Mesodermal cell (in vitro differentiated cells): Measurements from ENCODE around the gene ZNF324B.
"Not testable (repeated sequence)": the region's sequence is repeated elsewhere in the genome, so short reads cannot be mapped to it uniquely, and the experiment has no call there.

Experiments
- H3K27ac ChIP-seq: 2 replicates; pipeline ENCODE4 v1.7.0; 2013; ENCODE audit warnings: mild to moderate bottlenecking, low read depth, low read length, moderate library complexity; ENCODE audit not compliant: severe bottlenecking
- H3K36me3 ChIP-seq: 2 replicates; pipeline ENCODE4 v1.7.1; 2013; ENCODE audit warnings: mild to moderate bottlenecking, low read length, moderate library complexity; ENCODE audit not compliant: control insufficient read depth, insufficient read depth
- H3K4me1 ChIP-seq: one replicate; pipeline ENCODE4 v1.7.1; 2013; ENCODE audit warnings: mild to moderate bottlenecking, low read length; ENCODE audit not compliant: insufficient read depth, control insufficient read depth, poor library complexity, severe bottlenecking
- H3K4me3 ChIP-seq: 2 replicates; pipeline ENCODE4 v1.7.0; 2013; ENCODE audit warnings: low read length, control low read depth, mild to moderate bottlenecking; ENCODE audit not compliant: insufficient read depth, poor library complexity, severe bottlenecking; ENCODE audit errors: extremely low read depth
- H3K9me3 ChIP-seq: 2 replicates; pipeline ENCODE4 v1.7.1; 2013; ENCODE audit warnings: mild to moderate bottlenecking, low read length, moderate library complexity; ENCODE audit not compliant: control insufficient read depth
- WGBS, 2 experiments: methylation state at CpG; one replicate each; pipeline ENCODE4 v1.1.5; 2013; ENCODE audit warnings: missing lambda C conversion rate in 2 of 2; ENCODE audit not compliant: insufficient coverage in 2 of 2; 5-methylcytosine and 5-hydroxymethylcytosine counted together

ZNF324B gene

DNA sequence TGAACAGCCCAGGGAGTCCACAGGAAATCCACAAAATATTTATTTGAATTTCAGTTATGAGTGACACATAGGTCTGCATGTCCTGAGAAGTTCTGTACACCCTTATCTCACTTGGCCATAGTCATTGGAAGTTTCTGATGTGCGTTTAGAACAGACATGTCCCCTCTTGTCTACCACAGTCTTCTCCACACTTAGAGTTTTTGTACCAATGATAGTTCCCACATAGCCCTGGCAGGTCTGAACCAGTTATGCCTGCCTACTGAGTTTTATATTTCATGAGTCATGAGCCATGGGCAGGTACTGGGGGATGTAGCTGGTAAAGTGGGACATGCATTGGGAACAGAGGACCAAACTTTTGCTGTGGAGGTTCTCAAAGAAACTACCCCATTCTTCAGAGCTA lies 22.8 kb upstream of the ZNF324B start:
- no CpG with 5 or more reads among the region's 1 CpG for WGBS, 2 experiments
- no peak overlapping the region for H3K4me3 ChIP-seq
- H3K36me3 ChIP-seq, result peaks cover 19% of the 10 kb centered on the region
- no peaks in the 10 kb centered on the region for H3K4me1 ChIP-seq
- no peak overlapping the region for H3K27ac ChIP-seq
- peaks cover 49% of the 10 kb centered on the region for H3K9me3 ChIP-seq

DNA sequence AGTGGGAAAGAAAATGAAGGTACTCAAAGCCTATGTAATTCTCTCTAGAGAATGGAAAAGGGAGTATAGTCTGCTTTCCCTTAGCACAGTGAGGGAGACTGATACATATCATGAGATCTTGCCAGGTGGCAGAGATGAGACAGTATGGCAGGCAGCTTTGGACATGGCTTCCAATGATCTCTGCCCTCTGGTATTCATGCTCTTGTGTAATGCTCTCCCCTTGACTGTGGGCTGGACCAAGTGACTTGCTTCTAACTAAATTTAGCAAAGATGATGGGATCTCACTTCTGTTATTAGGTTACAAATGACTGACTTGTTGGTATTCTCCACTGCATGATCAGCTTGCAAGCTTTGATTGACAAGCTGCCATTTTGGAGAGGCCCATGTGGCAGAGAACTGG lies 21.7 kb upstream of the ZNF324B start:
- Histone ChIP-seq H3K4me3 (no peak overlapping the region), H3K36me3 (peaks cover 30% of the 10 kb centered on the region), H3K4me1 (no peaks in the 10 kb centered on the region), H3K9me3 (peaks cover 60% of the 10 kb centered on the region), H3K27ac (no peak overlapping the region)

DNA sequence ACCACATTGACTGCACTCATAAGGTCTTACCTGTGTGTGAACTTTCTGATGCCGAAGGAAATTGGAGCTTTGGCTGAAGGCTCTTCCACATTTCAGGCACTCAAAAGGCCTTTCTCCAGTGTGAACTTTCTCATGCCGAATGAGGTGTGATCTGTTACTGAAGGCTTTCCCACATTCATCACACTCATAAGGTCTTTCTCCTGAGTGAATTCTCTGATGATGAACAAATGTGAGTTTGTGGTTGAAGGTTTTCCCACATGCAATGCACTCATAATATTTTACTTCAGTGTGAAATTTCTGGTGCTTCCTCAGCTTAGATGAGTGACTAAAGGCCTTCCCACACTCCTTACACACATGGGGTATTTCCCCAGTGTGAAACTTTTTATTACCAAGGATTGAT lies 17.2 kb upstream of the ZNF324B start:
- peaks cover 47% of the 10 kb centered on the region for H3K36me3 ChIP-seq
- no peak overlapping the region for H3K27ac ChIP-seq
- WGBS, 2 experiments, result 100% methylated on average over 1 of the region's 2 CpGs; no CpG with 5 or more reads in 1 of the 2 experiments
- H3K4me3 ChIP-seq, result no peak overlapping the region
- no peaks in the 10 kb centered on the region for H3K4me1 ChIP-seq
- peaks cover 67% of the 10 kb centered on the region for H3K9me3 ChIP-seq

DNA sequence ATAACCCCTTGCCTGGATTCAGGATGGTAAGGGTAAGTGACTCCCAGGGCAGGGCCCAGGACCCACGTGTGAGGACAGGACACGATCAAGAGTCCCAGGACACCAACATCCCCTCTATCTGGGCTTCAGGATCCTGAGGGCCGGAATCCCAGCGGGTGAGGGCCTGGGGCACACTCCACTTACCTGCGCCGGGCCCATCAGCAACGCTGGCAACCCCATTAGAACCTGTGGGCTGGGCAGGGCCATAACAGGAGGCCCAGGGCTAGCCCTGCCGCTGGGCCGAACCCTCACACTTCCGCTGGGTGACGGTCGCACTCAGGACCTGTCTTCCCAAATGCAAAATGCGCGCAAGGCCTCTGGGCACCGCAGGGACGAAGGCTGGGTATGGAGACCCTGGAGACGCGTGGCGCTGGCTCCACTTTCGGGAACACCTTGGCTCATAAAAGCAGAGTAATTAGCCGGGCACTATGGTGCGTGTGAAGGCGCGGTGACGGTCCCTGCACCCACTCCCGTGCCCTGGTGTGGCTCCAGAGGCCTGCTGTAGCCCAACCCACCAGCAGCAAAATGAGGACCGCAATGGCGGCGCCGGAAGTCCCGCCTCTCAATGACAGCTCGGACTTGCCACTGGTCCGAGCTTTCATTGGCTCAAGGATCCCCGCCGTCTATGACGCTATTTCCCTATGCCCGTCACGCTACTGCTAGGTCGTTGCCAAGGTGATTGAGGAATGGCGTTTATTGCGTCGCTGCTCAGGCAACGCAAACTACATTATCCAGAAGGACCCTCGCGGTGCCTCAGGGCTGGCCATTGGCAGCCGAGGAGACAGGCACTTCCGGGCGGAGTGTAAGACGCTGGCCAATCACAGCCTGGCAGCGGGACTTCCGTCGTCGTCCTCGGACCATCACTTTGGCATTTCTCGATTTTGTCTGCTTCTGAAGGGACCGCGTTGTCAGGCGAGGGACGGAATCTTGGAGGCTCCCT lies 11.6 kb upstream of the ZNF324B start, which contains the start of gene ZNF132:
Gene ZNF132 (minus strand): TSS at position 578 of the 979 bp plus-strand sequence. CDS start 332 bp downstream, at position 246.
- peaks cover 16% of the 10 kb centered on the region for H3K36me3 ChIP-seq
- peaks cover 33% of the 10 kb centered on the region for H3K9me3 ChIP-seq
- peak within 1 kb of the TSS; percentile 69 for H3K27ac ChIP-seq
- H3K4me1 ChIP-seq, result no peaks in the 10 kb centered on the region
- peak within 1 kb of the TSS; percentile 48 for H3K4me3 ChIP-seq
- 25 to 27% methylated on average over 57 to 59 of the region's 59 CpGs for WGBS, 2 experiments

DNA sequence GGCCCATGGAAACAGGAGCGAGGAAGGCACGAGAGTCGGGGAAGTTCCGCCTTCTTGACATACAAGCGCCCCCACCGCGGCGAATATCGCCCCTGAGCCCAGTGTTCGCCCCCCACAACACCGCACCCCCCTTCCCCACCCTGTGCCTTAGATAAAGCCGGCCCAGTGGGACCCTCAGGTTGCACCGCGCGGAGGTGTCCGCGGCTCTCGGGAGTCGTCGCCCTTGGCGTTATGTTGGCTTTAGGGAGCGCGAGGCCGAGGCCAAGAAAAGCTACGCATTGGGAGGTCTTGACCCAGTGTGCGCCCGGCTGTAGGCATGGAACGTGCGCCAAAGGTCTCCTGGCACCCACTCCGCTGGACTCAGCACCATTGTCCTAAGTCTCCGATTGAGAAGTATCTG lies 10.9 kb upstream of the ZNF324B start:
- Histone ChIP-seq H3K36me3 (peaks cover 9% of the 10 kb centered on the region), H3K27ac (peak overlapping the region; percentile 69), H3K9me3 (peaks cover 26% of the 10 kb centered on the region), H3K4me1 (no peaks in the 10 kb centered on the region), H3K4me3 (peak overlapping the region; percentile 48)
- 72 to 85% methylated on average over 11 to 22 of the region's 31 CpGs for WGBS, 2 experiments

DNA sequence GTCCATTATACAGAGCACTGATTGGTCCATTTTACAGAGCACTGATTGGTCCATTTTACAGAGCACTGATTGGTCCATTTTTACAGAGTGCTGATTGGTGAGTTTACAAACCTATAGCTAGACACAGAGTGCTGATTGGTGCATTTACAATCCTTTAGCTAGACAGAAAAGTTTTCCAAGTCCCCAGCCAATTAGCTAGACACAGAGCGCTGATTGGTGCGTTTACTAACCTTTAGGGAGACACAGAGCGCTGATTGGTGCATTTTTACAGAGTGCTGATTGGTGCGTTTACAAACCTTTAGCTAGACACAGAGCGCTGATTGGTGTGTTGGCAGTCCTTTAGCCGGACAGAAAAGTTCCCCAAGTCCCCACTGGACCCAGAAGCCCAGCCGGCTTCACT lies 8.4 kb upstream of the ZNF324B start:
- H3K4me1 ChIP-seq, H3K36me3 ChIP-seq, H3K27ac ChIP-seq, H3K4me3 ChIP-seq: not testable (repeated sequence)
- WGBS, 2 experiments, result 83 to 85% methylated on average over 7 of the region's 7 CpGs
- H3K9me3 ChIP-seq, result peaks cover 28% of the 10 kb centered on the region

DNA sequence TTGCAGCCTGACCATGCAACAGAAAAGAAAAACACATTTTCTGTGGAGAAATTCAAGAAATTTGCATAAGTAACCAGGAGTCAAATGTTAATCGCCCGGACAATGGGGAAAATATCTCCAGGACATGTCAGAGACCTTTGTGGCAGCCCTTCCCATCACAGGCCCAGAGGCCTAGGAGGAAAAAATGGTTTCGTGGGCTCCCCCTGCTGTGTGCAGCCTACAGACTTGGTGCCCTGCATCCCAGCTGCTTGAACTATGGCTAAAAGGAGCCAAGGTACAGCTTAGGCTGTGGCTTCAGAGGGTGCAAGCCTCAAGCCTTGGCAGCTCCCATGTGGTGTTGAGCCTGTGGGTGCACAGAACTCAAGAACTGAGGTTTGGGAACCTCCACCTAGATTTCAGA lies 2.6 kb upstream of the ZNF324B start:
- not testable (repeated sequence) for H3K27ac ChIP-seq, H3K4me1 ChIP-seq
- WGBS, 2 experiments, result 77 to 80% methylated on average over 3 of the region's 3 CpGs

DNA sequence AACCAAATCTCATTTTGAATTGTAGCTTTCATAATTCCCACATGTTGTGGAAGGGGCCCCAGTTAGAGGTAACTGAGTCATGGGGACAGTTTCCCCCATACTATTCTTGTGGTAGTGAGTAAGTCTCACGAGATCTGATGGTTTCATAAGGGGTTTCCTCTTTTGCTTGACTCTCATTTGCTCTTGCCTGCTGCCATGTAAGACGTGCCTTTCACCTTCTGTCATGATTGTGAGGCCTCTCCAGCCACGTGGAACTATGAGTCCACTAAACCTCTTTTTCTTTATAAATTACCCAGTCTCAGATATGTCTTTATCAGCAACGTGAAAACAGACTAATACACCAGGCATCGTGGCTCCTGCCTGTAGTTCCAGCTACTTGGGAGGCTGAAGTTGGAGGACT lies 1.4 kb upstream of the ZNF324B start:
- peaks cover 19% of the 10 kb centered on the region for H3K9me3 ChIP-seq
- H3K4me1 ChIP-seq, H3K4me3 ChIP-seq, H3K27ac ChIP-seq, H3K36me3 ChIP-seq: not testable (repeated sequence)
- 32 to 52% methylated on average over 3 of the region's 5 CpGs for WGBS, 2 experiments

More for the DNA sequence above, 2.6 kb upstream of the ZNF324B start:
- not testable (repeated sequence) for H3K4me3 ChIP-seq, H3K36me3 ChIP-seq
- peaks cover 19% of the 10 kb centered on the region for H3K9me3 ChIP-seq

DNA sequence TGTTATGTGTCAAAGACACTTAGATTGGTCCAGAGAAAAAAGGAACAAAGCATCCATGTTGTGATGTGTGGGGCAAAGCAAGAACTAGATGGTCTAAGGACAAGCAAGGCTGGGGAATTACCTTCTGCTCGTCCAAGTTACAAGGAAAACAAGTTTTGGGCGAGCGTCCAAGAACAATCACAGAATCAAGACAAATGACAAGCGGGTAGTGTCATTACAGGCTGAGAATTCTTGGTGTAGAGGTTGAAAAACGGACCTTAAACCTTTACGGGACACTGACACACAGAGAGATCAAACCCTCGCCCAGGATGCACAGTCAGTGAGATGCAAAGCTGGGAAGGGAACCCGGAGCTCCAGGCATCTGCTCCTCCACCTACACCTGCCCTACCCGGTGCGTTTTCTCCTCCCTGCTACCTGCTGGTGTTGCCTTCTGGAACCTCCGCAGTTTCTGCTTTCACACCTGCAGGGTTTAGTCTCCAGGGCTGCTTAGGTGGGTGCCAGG lies 515 bp upstream of the ZNF324B start:
- Histone ChIP-seq H3K4me1 (no peaks in the 10 kb centered on the region), H3K36me3 (no peaks in the 10 kb centered on the region), H3K9me3 (peaks cover 19% of the 10 kb centered on the region), H3K4me3 (peak overlapping the region; percentile 63), H3K27ac (no peak overlapping the region)
- 22% methylated on average over 9 to 11 of the region's 11 CpGs for WGBS, 2 experiments

DNA sequence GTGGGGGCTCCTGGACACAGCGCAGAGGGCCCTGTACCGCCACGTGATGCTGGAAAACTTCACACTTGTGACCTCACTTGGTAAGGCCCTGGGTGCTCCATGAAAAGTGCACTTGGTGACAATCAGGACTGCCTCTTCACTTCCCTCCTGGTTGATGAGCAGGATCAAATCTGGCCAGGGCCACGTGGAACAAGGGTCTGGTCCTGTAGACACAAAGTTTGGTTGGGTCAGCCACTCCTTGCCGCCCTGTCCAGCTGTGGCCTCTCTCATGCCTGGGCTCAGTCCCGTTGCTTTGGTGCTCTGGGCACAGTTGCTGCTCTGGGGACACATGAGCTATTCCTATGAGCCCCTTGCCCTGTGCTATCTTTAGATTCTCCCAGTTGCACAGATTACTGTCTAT lies 2.3 kb downstream of the ZNF324B start:
- Histone ChIP-seq H3K36me3 (peaks cover 9% of the 10 kb centered on the region), H3K4me1 (no peaks in the 10 kb centered on the region), H3K4me3 (no peak overlapping the region), H3K27ac (no peak overlapping the region), H3K9me3 (peaks cover 12% of the 10 kb centered on the region)
- WGBS, 2 experiments, result 91 to 93% methylated on average over 6 of the region's 6 CpGs

DNA sequence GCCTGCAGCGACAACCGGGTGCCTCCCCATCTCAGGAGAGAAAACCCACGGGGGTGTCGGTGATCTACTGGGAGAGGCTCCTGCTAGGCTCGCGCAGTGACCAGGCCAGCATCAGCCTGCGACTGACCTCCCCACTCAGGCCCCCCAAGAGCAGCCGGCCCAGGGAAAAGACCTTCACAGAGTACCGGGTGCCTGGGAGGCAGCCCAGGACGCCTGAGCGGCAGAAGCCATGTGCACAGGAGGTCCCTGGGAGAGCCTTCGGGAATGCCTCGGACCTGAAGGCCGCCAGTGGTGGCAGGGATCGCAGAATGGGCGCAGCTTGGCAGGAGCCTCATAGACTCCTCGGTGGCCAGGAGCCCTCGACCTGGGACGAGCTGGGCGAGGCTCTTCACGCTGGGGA lies 3.9 kb downstream of the ZNF324B start:
- Histone ChIP-seq H3K4me3 (no peak overlapping the region), H3K4me1 (no peaks in the 10 kb centered on the region), H3K9me3 (no peaks in the 10 kb centered on the region), H3K36me3 (peaks cover 9% of the 10 kb centered on the region), H3K27ac (no peak overlapping the region)
- 95 to 97% methylated on average over 10 to 16 of the region's 21 CpGs for WGBS, 2 experiments
